Measurements from ENCODE around the gene GKAP1.
"Not testable (repeated sequence)": the region's sequence is repeated elsewhere in the genome, so short reads cannot be mapped to it uniquely, and the experiment has no call there.

- TF ChIP-seq CTCF, POLR2A, POLR2AphosphoS5 (IDR thresholded peaks at IDR 0.05): not testable (repeated sequence)
Observed at GRCh38 chr9:83705219-83705651, 112.3 kb downstream of the GKAP1 start.
